Measurements from ENCODE around the gene EFHC1.

Gene EFHC1

GRCh38 chr6:52523378-52524142 lies 103.4 kb downstream of the EFHC1 start:
- no peak for DNase-seq

GRCh38 chr6:52524918-52525317 lies 104.8 kb downstream of the EFHC1 start:
- DNase-seq: no peak

- no peak for DNase-seq
These were observed 106.5 kb downstream of the EFHC1 start for GRCh38 chr6:52526634-52527033.

DNA sequence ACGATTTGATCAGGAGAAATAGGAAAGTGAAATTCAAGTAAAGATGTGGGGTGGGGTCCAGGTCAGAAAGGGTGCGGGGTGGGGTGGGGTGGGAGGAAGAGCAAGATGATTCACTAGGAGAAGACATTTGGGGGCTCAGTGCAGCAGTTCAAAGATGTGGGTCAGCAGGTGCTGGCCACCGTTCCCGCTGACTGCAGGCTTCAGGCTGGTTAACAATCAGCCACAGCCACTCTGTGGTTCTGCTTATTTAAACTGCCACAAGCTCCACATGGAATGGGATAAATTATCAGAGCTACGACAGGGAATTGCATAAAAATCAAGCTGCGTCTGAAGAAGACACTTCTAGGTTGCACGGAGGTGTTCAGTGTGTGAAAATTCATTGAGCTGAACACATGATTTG lies 107.3 kb downstream of the EFHC1 start:
- DNase-seq: no peak

- DNase-seq: no peak
These were observed 109.2 kb downstream of the EFHC1 start for GRCh38 chr6:52529311-52529710.

GRCh38 chr6:52530351-52530750 lies 110.2 kb downstream of the EFHC1 start:
- no peak for DNase-seq

- DNase-seq: no peak
These were observed 111.3 kb downstream of the EFHC1 start for GRCh38 chr6:52531396-52531795.

- DNase-seq: no peak
These were observed 111.7 kb downstream of the EFHC1 start for GRCh38 chr6:52531834-52532233.

DNA sequence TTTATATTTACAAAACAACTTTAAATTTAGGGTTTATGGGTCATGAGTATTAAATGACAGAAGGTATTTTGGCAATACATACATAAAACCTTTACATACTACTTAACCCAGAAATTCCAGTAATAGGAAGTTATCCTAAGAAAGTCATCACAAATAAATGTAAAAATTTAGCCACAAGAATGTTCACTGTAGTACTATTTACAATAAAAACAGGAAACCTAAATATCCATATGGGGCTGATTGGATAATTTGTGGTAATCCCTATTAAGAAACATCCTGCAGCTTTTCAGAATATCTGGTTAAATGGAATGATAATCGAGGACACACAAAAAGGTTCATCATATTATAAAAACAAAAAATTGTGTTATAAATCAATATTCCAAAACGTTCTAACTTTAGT lies 112.3 kb downstream of the EFHC1 start:
- DNase-seq: no peak

- no peak for DNase-seq
These were observed 113.3 kb downstream of the EFHC1 start for GRCh38 chr6:52533491-52533890.

DNA sequence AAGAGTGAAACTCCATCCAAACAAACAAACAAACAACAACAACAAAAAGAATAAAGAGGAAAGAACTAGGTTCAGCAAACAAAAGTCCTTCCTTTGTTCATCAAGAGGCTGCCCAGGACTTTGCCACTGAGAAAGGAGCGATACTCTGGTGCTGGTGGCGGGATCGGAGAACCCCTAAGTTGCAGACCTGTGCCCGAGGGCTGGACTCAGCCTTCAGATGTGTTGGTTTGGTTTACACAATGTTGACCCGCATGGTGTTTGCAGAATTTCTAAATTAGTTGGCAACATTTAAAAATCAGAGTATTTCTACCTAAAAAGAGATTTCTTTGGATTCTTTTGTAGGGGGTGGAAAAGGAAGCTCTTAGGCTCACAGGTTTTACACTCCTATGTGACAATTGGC lies 114.2 kb downstream of the EFHC1 start:
- no peak for DNase-seq

DNA sequence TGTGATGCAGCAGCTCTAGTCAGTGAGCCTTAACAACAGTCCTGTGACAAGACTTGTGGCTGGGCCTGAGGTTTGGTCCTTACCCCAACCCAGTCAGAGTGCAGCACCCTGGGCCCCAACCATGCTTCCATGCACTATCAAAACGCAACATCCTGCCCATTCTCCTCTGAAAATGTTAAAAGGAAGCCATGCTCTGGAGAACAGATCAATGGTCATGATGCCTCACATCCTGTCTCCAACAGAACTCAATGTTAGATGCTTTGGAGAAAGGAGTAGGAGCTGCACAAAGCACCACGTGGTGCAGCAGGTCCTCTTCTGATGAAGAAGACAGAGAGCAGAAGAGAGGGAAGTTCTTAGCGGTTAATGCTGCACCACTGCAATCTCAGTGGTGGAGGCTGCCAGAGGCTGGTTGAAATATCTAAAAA lies 114.8 kb downstream of the EFHC1 start:
- no peak for DNase-seq

DNA sequence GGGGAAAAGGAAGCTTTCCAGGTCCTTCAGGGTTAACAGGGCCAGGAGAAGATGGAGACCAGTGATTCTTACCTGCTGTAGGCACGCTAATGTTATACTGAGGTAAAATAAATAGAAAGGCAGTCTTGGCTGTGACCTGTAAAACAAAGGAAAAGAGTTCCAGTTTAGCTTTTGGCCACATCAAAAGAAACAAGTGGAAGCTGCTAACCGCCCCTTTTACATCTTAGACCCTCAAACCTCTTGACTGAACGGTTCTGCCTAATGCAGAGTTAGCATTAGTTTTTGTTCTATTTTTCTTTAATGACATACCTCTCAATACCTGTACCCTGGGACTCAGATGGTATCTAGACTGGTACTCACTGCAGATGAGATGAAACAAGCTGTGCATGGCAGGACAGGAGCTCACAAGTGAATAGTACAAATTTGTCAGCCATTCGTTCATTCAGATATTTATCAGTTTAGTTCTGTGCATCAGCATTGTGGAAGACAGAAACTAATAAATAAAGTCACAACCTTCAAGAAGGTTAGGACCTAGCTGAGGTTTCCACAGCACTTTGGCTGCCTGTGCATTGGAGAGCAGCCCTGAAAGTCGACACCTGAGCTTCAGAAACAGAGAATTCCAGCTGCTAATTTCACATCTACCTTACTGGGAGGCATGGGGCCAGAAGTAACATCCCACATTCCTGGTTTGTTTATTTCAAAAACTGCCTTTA lies 115.7 kb downstream of the EFHC1 start:
- DNase-seq: no peak

DNA sequence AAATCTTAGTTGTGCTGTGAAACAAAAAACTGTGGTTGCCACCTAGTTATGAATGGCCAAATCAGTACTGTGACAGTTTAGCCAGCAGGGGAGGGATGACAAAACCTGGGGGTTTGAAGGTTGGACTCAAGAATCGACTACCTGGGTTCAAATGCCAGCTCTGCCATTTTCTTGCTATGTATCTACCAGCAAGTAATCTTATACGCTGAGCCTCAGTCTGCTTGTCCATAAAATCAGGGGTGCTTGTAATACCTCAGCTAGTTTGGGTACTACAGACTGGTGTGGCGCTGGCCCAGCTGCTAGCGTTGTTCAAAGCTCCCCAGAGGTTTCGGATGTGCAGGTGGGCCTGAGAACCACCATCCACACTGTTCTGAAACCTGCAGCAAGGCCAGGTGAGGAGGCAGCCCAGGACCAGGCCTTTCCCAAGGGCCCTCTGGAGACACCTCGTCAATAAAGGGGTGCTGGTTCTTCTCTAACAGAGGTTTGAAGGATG lies 116.3 kb downstream of the EFHC1 start:
- no peak for DNase-seq

GRCh38 chr6:52537001-52537753 lies 117.0 kb downstream of the EFHC1 start:
- no peak for DNase-seq

DNA sequence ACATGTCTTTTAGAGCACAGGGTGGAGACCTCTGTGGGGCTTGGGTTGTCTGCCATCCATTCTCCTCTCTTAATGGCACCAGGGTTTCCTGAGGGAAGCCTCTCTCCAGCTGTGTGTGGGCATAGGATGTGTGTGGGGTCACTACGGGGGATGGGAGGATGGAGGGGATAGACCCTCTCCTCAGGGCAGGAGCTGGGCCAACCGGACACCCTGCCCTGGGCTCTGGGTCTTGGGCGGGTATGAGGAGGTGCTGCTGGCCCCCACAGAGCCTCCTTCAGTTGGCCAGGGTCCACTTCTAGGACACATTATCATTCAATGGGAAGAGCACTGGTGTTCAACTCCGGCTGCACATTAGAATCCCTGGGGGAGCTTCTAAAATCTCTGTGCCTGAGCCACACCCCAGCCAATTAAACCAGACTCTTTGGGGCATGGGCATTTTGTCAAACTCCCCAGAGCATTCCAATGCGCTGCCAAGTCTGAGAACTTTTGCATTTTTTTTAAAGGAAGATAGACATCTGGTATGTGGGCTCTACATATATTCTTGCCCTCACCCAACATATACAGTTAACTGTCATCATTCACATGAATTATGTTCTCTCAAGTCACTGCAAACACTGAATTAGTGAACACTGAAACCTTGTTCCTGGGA lies 118.2 kb downstream of the EFHC1 start:
- DNase-seq: no peak

DNA sequence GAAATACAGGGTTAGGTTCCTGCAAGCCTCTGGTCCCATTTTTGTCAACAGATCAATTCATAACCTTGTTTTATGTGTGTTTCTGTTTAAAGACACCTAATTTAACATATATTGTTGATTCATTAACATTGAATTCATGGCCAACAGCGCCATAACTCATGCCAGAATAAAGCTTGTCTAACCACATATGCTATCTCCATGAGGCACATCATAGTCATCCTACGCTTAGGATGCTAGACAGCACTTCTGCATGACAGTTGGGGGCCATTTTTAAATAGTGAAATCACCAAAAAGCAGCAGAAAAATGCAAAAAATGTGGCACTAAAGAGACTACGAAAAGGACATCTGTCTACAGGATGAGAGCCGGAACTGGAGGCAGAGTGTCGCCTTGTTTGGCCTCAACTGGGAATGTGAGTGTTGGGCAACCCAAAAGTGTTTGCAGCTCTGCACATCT lies 118.8 kb downstream of the EFHC1 start:
- no peak for DNase-seq

GRCh38 chr6:52539607-52540006 lies 119.5 kb downstream of the EFHC1 start:
- DNase-seq: no peak

- no peak for DNase-seq
These were observed 120.3 kb downstream of the EFHC1 start for GRCh38 chr6:52540286-52540902.

DNA sequence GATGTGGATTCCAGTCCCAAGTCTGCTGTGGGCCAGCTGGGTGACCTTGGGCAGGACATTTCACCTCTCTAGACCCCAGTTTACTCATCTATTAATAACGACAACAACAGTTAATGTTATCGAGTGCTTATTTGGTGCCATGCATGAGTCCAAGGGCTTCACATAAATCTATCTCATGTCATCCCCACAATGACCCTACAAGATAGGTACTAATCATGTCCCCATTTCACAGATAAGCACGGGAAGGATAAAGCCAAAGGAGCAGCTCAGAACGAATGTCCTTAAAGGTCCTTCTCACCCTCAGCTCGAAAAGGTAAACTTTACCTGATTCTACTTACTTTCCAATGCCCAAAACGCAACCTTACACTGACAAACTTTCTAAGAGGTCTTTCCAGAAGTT lies 121.0 kb downstream of the EFHC1 start:
- DNase-seq: no peak

- no peak for DNase-seq
These were observed 123.1 kb downstream of the EFHC1 start for GRCh38 chr6:52543262-52543661.

All from activated CD4-positive, alpha-beta T cell treated with anti-CD3 and anti-CD28 coated beads, Interleukin-2, amount 50 U/mL, for 1 hour (primary cell).